Activated naive CD8-positive, alpha-beta T cell (primary cell): ENCODE data around the gene TTBK2.
A peak's percentile ranks its signal among the peaks of the same experiment; 100 is the strongest.
"Not testable (repeated sequence)": the region's sequence is repeated elsewhere in the genome, so short reads cannot be mapped to it uniquely, and the experiment has no call there.

ENCODE experiments used
- H3K27ac Mint-ChIP-seq: one replicate; pipeline ENCODE4 v1.8.0; 2021; ENCODE audit warnings: mixed read lengths
- H3K27me3 Mint-ChIP-seq: one replicate; pipeline ENCODE4 v1.8.0; 2021; ENCODE audit warnings: mixed read lengths
- H3K36me3 Mint-ChIP-seq: one replicate; pipeline ENCODE4 v1.8.0; 2021; ENCODE audit warnings: mixed read lengths
- H3K4me1 Mint-ChIP-seq: one replicate; pipeline ENCODE4 v1.8.0; 2021; ENCODE audit warnings: low read depth, mixed read lengths
- H3K4me3 Mint-ChIP-seq: one replicate; pipeline ENCODE4 v1.8.0; 2021; ENCODE audit warnings: mild to moderate bottlenecking, mixed read lengths
- H3K9me3 Mint-ChIP-seq: one replicate; pipeline ENCODE4 v1.8.0; 2021; ENCODE audit warnings: low read depth, mixed read lengths

The TTBK2 gene

GRCh38 chr15:42919308-42919707 lies 1.3 kb downstream of the TTBK2 start:
- no peaks in the 10 kb centered on the region for H3K9me3 Mint-ChIP-seq
- no peaks in the 10 kb centered on the region for H3K27me3 Mint-ChIP-seq
- H3K4me1 Mint-ChIP-seq, result peaks cover 43% of the 10 kb centered on the region
- H3K36me3 Mint-ChIP-seq, result no peaks in the 10 kb centered on the region
- peak overlapping the region; percentile 99 for H3K4me3 Mint-ChIP-seq
- peak overlapping the region; percentile 94 for H3K27ac Mint-ChIP-seq

GRCh38 chr15:42918047-42918446 lies 2.5 kb downstream of the TTBK2 start:
- Mint-ChIP-seq H3K27me3 (no peaks in the 10 kb centered on the region), H3K4me3 (no peak overlapping the region), H3K4me1 (peaks cover 44% of the 10 kb centered on the region), H3K27ac (no peak overlapping the region), H3K36me3 (no peaks in the 10 kb centered on the region), H3K9me3 (no peaks in the 10 kb centered on the region)

GRCh38 chr15:42915654-42916315 lies 4.8 kb downstream of the TTBK2 start:
- Mint-ChIP-seq H3K4me1 (peaks cover 44% of the 10 kb centered on the region), H3K36me3 (no peaks in the 10 kb centered on the region), H3K27ac (no peak overlapping the region), H3K4me3 (no peak overlapping the region), H3K27me3 (no peaks in the 10 kb centered on the region), H3K9me3 (no peaks in the 10 kb centered on the region)

- Mint-ChIP-seq H3K9me3 (no peaks in the 10 kb centered on the region), H3K27me3 (no peaks in the 10 kb centered on the region), H3K4me1 (peaks cover 45% of the 10 kb centered on the region), H3K36me3 (no peaks in the 10 kb centered on the region), H3K4me3 (no peak overlapping the region), H3K27ac (no peak overlapping the region)
These were observed 5.7 kb downstream of the TTBK2 start for GRCh38 chr15:42914728-42915497.

- no peaks in the 10 kb centered on the region for H3K27me3 Mint-ChIP-seq
- peaks cover 37% of the 10 kb centered on the region for H3K4me1 Mint-ChIP-seq
- H3K27ac Mint-ChIP-seq, result peak overlapping the region; percentile 54
- no peak overlapping the region for H3K4me3 Mint-ChIP-seq
- H3K36me3 Mint-ChIP-seq, result peaks cover 5% of the 10 kb centered on the region
- H3K9me3 Mint-ChIP-seq, result no peaks in the 10 kb centered on the region
These were observed 9.5 kb downstream of the TTBK2 start for GRCh38 chr15:42911058-42911592.

- H3K27ac Mint-ChIP-seq, result no peak overlapping the region
- no peak overlapping the region for H3K4me3 Mint-ChIP-seq
- H3K36me3 Mint-ChIP-seq, result peaks cover 5% of the 10 kb centered on the region
- peaks cover 28% of the 10 kb centered on the region for H3K4me1 Mint-ChIP-seq
- H3K27me3 Mint-ChIP-seq, result no peaks in the 10 kb centered on the region
- no peaks in the 10 kb centered on the region for H3K9me3 Mint-ChIP-seq
These were observed 12.0 kb downstream of the TTBK2 start for GRCh38 chr15:42908538-42908937.

GRCh38 chr15:42903388-42904324 lies 16.9 kb downstream of the TTBK2 start:
- H3K4me1 Mint-ChIP-seq, result peaks cover 13% of the 10 kb centered on the region
- no peaks in the 10 kb centered on the region for H3K27me3 Mint-ChIP-seq
- H3K27ac Mint-ChIP-seq, result peak overlapping the region; percentile 48
- H3K4me3 Mint-ChIP-seq, result no peak overlapping the region
- no peaks in the 10 kb centered on the region for H3K9me3 Mint-ChIP-seq
- peaks cover 5% of the 10 kb centered on the region for H3K36me3 Mint-ChIP-seq

- H3K4me3 Mint-ChIP-seq, H3K9me3 Mint-ChIP-seq, H3K27ac Mint-ChIP-seq, H3K27me3 Mint-ChIP-seq: not testable (repeated sequence)
- Mint-ChIP-seq H3K4me1 (peaks cover 11% of the 10 kb centered on the region), H3K36me3 (peaks cover 24% of the 10 kb centered on the region)
These were observed 26.7 kb downstream of the TTBK2 start for GRCh38 chr15:42893911-42894310.

- peaks cover 9% of the 10 kb centered on the region for H3K4me1 Mint-ChIP-seq
These were observed 29.0 kb downstream of the TTBK2 start for GRCh38 chr15:42891569-42891968.

GRCh38 chr15:42890161-42890913 lies 30.2 kb downstream of the TTBK2 start:
- H3K9me3 Mint-ChIP-seq, result peaks cover 9% of the 10 kb centered on the region
- no peaks in the 10 kb centered on the region for H3K27me3 Mint-ChIP-seq
- H3K4me3 Mint-ChIP-seq, result no peak overlapping the region
- H3K27ac Mint-ChIP-seq, result no peak overlapping the region
- peaks cover 19% of the 10 kb centered on the region for H3K36me3 Mint-ChIP-seq
- H3K4me1 Mint-ChIP-seq, result peaks cover 5% of the 10 kb centered on the region

More at GRCh38 chr15:42891569-42891968, 29.0 kb downstream of the TTBK2 start:
- H3K4me3 Mint-ChIP-seq, result no peak overlapping the region
- peaks cover 20% of the 10 kb centered on the region for H3K36me3 Mint-ChIP-seq
- H3K27me3 Mint-ChIP-seq, result no peaks in the 10 kb centered on the region
- no peak overlapping the region for H3K27ac Mint-ChIP-seq
- H3K9me3 Mint-ChIP-seq, result peaks cover 5% of the 10 kb centered on the region

GRCh38 chr15:42887384-42887783 lies 33.2 kb downstream of the TTBK2 start:
- not testable (repeated sequence) for H3K27ac Mint-ChIP-seq, H3K9me3 Mint-ChIP-seq, H3K27me3 Mint-ChIP-seq, H3K4me1 Mint-ChIP-seq, H3K4me3 Mint-ChIP-seq
- peaks cover 13% of the 10 kb centered on the region for H3K36me3 Mint-ChIP-seq

- Mint-ChIP-seq H3K9me3 (peaks cover 5% of the 10 kb centered on the region), H3K4me1 (peaks cover 3% of the 10 kb centered on the region), H3K4me3 (no peak overlapping the region), H3K36me3 (peaks cover 10% of the 10 kb centered on the region), H3K27me3 (no peaks in the 10 kb centered on the region), H3K27ac (no peak overlapping the region)
These were observed 40.5 kb downstream of the TTBK2 start for GRCh38 chr15:42880121-42880520.

GRCh38 chr15:42879443-42879842 lies 41.1 kb downstream of the TTBK2 start:
- H3K27me3 Mint-ChIP-seq, result no peaks in the 10 kb centered on the region
- H3K4me1 Mint-ChIP-seq, result peaks cover 3% of the 10 kb centered on the region
- no peaks in the 10 kb centered on the region for H3K9me3 Mint-ChIP-seq
- peaks cover 4% of the 10 kb centered on the region for H3K36me3 Mint-ChIP-seq
- H3K4me3 Mint-ChIP-seq, result no peak overlapping the region
- no peak overlapping the region for H3K27ac Mint-ChIP-seq

- H3K9me3 Mint-ChIP-seq, result no peaks in the 10 kb centered on the region
- H3K4me1 Mint-ChIP-seq, result peaks cover 3% of the 10 kb centered on the region
- no peak overlapping the region for H3K4me3 Mint-ChIP-seq
- H3K27ac Mint-ChIP-seq, result no peak overlapping the region
- H3K27me3 Mint-ChIP-seq, result no peaks in the 10 kb centered on the region
- H3K36me3 Mint-ChIP-seq, result peaks cover 3% of the 10 kb centered on the region
These were observed 44.4 kb downstream of the TTBK2 start for GRCh38 chr15:42876224-42876623.
